ENCODE results near the gene HOXC4. TPM values are rescaled to one million over a fixed set of nuclear protein-coding genes. Genes with fewer than 3 reads are reported as not detected.

The HOXC4 gene
- total RNA-seq, 1 experiment from 2014 or later, result not detected

DNA sequence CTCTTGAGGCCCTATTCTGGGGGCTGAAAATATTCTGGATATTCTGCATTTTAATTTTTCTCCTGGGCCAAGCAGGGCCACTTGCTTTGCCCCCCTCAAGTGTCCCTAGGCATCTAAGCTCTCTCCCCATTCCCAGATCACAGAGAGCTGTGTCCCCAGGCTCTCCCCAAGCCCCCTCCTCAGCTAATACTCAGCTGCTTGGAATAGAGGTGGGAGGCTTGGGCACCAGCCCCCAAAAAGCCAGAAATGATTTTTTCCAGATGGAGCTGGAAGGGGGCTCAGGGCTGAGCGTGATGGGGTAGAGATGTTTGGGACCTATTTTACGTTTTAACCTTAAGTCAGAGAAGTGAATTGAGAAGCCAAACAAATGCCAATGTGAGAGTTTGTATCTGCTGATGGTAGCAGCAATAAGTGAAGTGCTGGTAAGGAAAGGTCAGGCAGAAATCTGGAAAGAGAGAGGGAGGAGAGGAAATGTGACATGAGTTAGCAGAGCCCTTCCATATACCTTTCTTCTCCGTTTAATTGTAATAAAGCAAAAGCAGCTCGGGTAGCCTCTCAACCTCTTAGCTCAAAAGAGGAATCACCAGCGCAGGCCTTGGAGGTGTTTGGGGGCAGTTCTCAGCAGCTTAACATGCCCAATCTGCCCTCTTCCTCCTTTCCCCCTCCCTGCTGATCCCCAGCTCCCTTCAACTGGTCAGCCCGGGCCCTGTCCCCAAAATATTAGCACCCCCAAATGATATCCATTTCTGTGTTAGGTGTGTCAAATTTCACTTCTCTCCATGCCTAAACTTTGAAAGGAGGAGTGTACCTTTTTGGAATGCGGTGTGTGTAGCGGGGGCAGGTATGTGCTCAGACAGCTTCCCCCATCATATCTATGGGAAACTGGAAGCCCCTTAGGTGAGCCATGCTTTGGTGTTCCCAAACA, 30.4 kb upstream of the HOXC4 start:
- H3K4me3 Mint-ChIP-seq, result no peak overlapping the region

More for the DNA sequence above, 30.4 kb upstream of the HOXC4 start:
- Histone ChIP-seq H3K56ac (ENCODE audit: insufficient read length, low read depth, low read length) (no peak overlapping the region), H3K79me1 (ENCODE audit: insufficient read depth, low read depth, low read length, poor library complexity, severe bottlenecking) (no peaks in the 10 kb centered on the region), H3K27ac (ENCODE audit: insufficient read length, low read depth, low read length) (no peak overlapping the region), H3K79me2 (ENCODE audit: insufficient read depth, low read length) (no peaks in the 10 kb centered on the region), H3K9me3 (ENCODE audit: control insufficient read depth, low read depth, low read length) (no peaks in the 10 kb centered on the region), H3K18ac (ENCODE audit: insufficient read length, low read depth, low read length) (no peak overlapping the region), H3K4ac (ENCODE audit: low read depth, low read length) (no peak overlapping the region), H3K14ac (ENCODE audit: insufficient read depth, low read length) (no peak overlapping the region), H2AFZ (ENCODE audit: low read length) (no peak overlapping the region), H4K5ac (ENCODE audit: insufficient read length, low read depth, low read length) (no peak overlapping the region), H3K4me2 (ENCODE audit: insufficient read depth, insufficient read length, low read length) (no peak overlapping the region), H3K27me3 (ENCODE audit: insufficient read depth, low read length) (peaks cover 97% of the 10 kb centered on the region), H2BK15ac (ENCODE audit: low read depth, low read length) (no peak overlapping the region), H4K91ac (ENCODE audit: insufficient read length, low read depth, low read length) (no peak overlapping the region), H3T11ph (ENCODE audit: low read length) (no peak overlapping the region), H2BK120ac (ENCODE audit: low read depth, low read length, poor library complexity, severe bottlenecking) (no peak overlapping the region), H3K23ac (ENCODE audit: insufficient read length, low read depth, low read length) (no peak overlapping the region), H2BK12ac (ENCODE audit: insufficient read length, low read depth, low read length) (no peak overlapping the region), H2AK5ac (ENCODE audit: insufficient read length, low read length) (no peak overlapping the region), H4K8ac (replicated peaks; ENCODE audit: insufficient read length, low read depth, low read length) (no peak overlapping the region), H3K4me1 (ENCODE audit: insufficient read depth, low read length) (no peaks in the 10 kb centered on the region), H4K20me1 (ENCODE audit: control insufficient read depth, insufficient read depth, insufficient read length) (no peaks in the 10 kb centered on the region), H2BK5ac (ENCODE audit: insufficient read length, low read length) (no peak overlapping the region), H3K23me2 (ENCODE audit: insufficient read length, low read depth, low read length, poor library complexity, severe bottlenecking) (peaks cover under 1% of the 10 kb centered on the region), H3K9ac (ENCODE audit: extremely low read depth, insufficient read length, low read length) (no peak overlapping the region), H2BK20ac (ENCODE audit: low read depth, low read length, poor library complexity, severe bottlenecking) (no peak overlapping the region)
- no peak for DNase-seq
- WGBS (ENCODE audit: extremely low coverage, insufficient read length, low lambda C conversion rate), result no CpG with 5 or more reads among the region's 8 CpGs
- no peak for TF ChIP-seq CTCF (conservative IDR thresholded peaks at IDR 0.05)
- Mint-ChIP-seq H3K36me3 (ENCODE audit: insufficient read depth in 1 of 3, low read depth in 3 of 3) (no peaks in the 10 kb centered on the region), H3K4me1 (peaks cover 7 to 18% of the 10 kb centered on the region in 2 experiments), H3K9me3 (peaks cover 2 to 5% of the 10 kb centered on the region in 2 experiments; a peak in 4 of 5 replicates), H3K27me3 (ENCODE audit: low read depth) (peaks cover 100% of the 10 kb centered on the region), H3K27ac (no peak overlapping the region)

Data from H9 (cell line).